IMR-90 (cell line): ENCODE results near the gene NKAIN2. TPM values are rescaled to one million over a fixed set of nuclear protein-coding genes. Genes with fewer than 3 reads are reported as not detected.

Experiments used
- ATAC-seq: fragments of 200-7000 bp; cut with Tn5 transposase; 2 replicates; pipeline ENCODE4 v1.9.1; 2020; ENCODE audit warnings: low read depth, mild to moderate bottlenecking, moderate library complexity
- BruUV-seq: library from RNA; stranded (reverse); fragments of 400-500 nt; replicated peaks from 2 replicates; lab custom pipeline; 2021; lab: Mats Ljungman, UMichigan
- CTCF ChIA-PET: fragments of 300-600 bp; formaldehyde crosslinking; extraction: SDS; loops from one replicate; lab custom pipeline; 2021; ENCODE audit warnings: antibody characterized with exemption; lab: Yijun Ruan, JAX
- POLR2A ChIA-PET: fragments of 300-600 bp; sonication (Branson Sonifier 250); formaldehyde crosslinking; loops from one replicate; lab custom pipeline; 2022; ENCODE audit warnings: antibody characterized with exemption; ENCODE audit not compliant: unreplicated experiment; lab: Charles Lee
- DNase-seq: peaks from one replicate; pipeline ENCODE4 v3.0.0; 2013
- H2AFZ ChIP-seq: replicated peaks from 2 replicates; pipeline ENCODE3; 2013; ENCODE audit warnings: low read length, mild to moderate bottlenecking; ENCODE audit not compliant: poor library complexity
- H2AK5ac ChIP-seq: 2 replicates; pipeline ENCODE4 v1.6.1; 2013; ENCODE audit warnings: low read depth, low read length, inconsistent platforms
- H2AK9ac ChIP-seq: replicated peaks from 2 replicates; pipeline ENCODE3; 2013; ENCODE audit warnings: mild to moderate bottlenecking, low read depth, low read length, moderate library complexity; ENCODE audit not compliant: poor library complexity
- H2BK120ac ChIP-seq: 2 replicates; pipeline ENCODE4 v1.6.1; 2013; ENCODE audit warnings: low read depth, low read length, inconsistent platforms
- H2BK15ac ChIP-seq: 3 replicates; pipeline ENCODE4 v1.6.1; 2013; ENCODE audit warnings: low read depth, low read length, inconsistent platforms
- H2BK20ac ChIP-seq: 2 replicates; pipeline ENCODE4 v1.6.1; 2013; ENCODE audit warnings: low read depth, mild to moderate bottlenecking, inconsistent platforms, low read length, moderate library complexity
- H2BK5ac ChIP-seq: 2 replicates; pipeline ENCODE4 v1.6.1; 2013; ENCODE audit warnings: mild to moderate bottlenecking, low read depth, low read length, inconsistent platforms; ENCODE audit not compliant: poor library complexity, severe bottlenecking
- H3K14ac ChIP-seq: replicated peaks from 2 replicates; pipeline ENCODE4 v1.6.1; 2013; ENCODE audit warnings: low read depth, low read length, inconsistent platforms
- H3K18ac ChIP-seq: 2 replicates; pipeline ENCODE4 v1.6.1; 2013; ENCODE audit warnings: low read depth, low read length, control low read depth
- H3K23ac ChIP-seq: 2 replicates; pipeline ENCODE4 v1.6.1; 2013; ENCODE audit warnings: low read depth, low read length, inconsistent platforms
- H3K27ac ChIP-seq: 2 replicates; pipeline ENCODE4 v1.5.1; 2013; ENCODE audit warnings: mild to moderate bottlenecking, control low read depth, low read length; ENCODE audit not compliant: insufficient read depth
- H3K27me3 ChIP-seq: 2 replicates; pipeline ENCODE4 v1.6.1; 2013; ENCODE audit warnings: low read length; ENCODE audit not compliant: control insufficient read depth, insufficient read depth
- H3K36me3 ChIP-seq: 2 replicates; pipeline ENCODE4 v1.6.1; 2013; ENCODE audit warnings: low read length, mixed read lengths; ENCODE audit not compliant: control insufficient read depth, insufficient read depth
- H3K4ac ChIP-seq: 2 replicates; pipeline ENCODE4 v1.6.1; 2013; ENCODE audit warnings: low read depth, low read length, inconsistent platforms
- H3K4me1 ChIP-seq: 2 replicates; pipeline ENCODE4 v1.6.1; 2013; ENCODE audit warnings: low read length, mixed read lengths; ENCODE audit not compliant: control insufficient read depth, insufficient read depth
- H3K4me2 ChIP-seq: 2 replicates; pipeline ENCODE4 v1.6.1; 2013; ENCODE audit warnings: low read depth, mild to moderate bottlenecking, control low read depth, low read length, moderate library complexity
- H3K4me3 ChIP-seq: 2 replicates; pipeline ENCODE4 v1.5.1; 2013; ENCODE audit warnings: low read depth, mild to moderate bottlenecking, control low read depth, low read length, moderate library complexity; ENCODE audit not compliant: insufficient read depth
- H3K56ac ChIP-seq: 2 replicates; pipeline ENCODE4 v1.6.1; 2013; ENCODE audit warnings: low read length, inconsistent platforms; ENCODE audit not compliant: insufficient read depth; ENCODE audit errors: extremely low read depth
- H3K79me1 ChIP-seq, 2 experiments: 2 replicates each; pipeline ENCODE4 v1.6.1; 2013; ENCODE audit warnings: low read length in 2 of 2, inconsistent platforms in 1 of 2, low read depth in 1 of 2
- H3K9ac ChIP-seq: 2 replicates; pipeline ENCODE4 v1.6.1; 2013; ENCODE audit warnings: low read depth, low read length, control low read depth
- H3K9me1 ChIP-seq: 2 replicates; pipeline ENCODE4 v1.6.1; 2013; ENCODE audit warnings: low read length, inconsistent platforms; ENCODE audit not compliant: insufficient read depth
- H3K9me3 ChIP-seq: 2 replicates; pipeline ENCODE4 v1.6.1; 2013; ENCODE audit warnings: low read length; ENCODE audit not compliant: control insufficient read depth, insufficient read depth
- H4K20me1 ChIP-seq: 2 replicates; pipeline ENCODE4 v1.6.1; 2013; ENCODE audit warnings: low read length, inconsistent platforms; ENCODE audit not compliant: insufficient read depth
- H4K5ac ChIP-seq: 2 replicates; pipeline ENCODE4 v1.6.1; 2013; ENCODE audit warnings: mild to moderate bottlenecking, low read depth, low read length, control low read depth
- H4K8ac ChIP-seq, 2 experiments: 2 replicates each; pipeline ENCODE4 v1.6.1; 2013; ENCODE audit warnings: low read depth in 2 of 2, low read length in 2 of 2, control low read depth in 1 of 2, inconsistent platforms in 1 of 2
- H4K91ac ChIP-seq: 2 replicates; pipeline ENCODE4 v1.6.1; 2013; ENCODE audit warnings: low read depth, low read length, inconsistent platforms; ENCODE audit not compliant: insufficient read depth
- MXI1 ChIP-seq: IDR thresholded peaks from 2 replicates; pipeline ENCODE4 v1.6.1; 2012; ENCODE audit warnings: low read depth, mild to moderate bottlenecking, low read length, moderate library complexity, borderline replicate concordance
- WGBS, 2 experiments: methylation state at CpG; one replicate each; pipeline versions ENCODE4 v1.1.5 to v1.1.7; 2013; ENCODE audit warnings: missing lambda C conversion rate in 2 of 2; ENCODE audit not compliant: insufficient read length in 1 of 2; ENCODE audit errors: extremely low coverage in 2 of 2; 5-methylcytosine and 5-hydroxymethylcytosine counted together
- dilution Hi-C: fragments of 300-500 bp; cut with HindIII; formaldehyde crosslinking; loops from one replicate; pipeline ENCODE4 v1.14.3; 2018; ENCODE audit warnings: low sequenced_read_pairs; ENCODE audit not compliant: unreplicated experiment
- in situ Hi-C: fragments of 300-500 bp; cut with MboI; formaldehyde crosslinking; loops from 3 replicates; pipeline ENCODE4 v1.14.3; 2019; ENCODE audit warnings: low sequenced_read_pairs, inconsistent platforms, mixed read lengths
- intact Hi-C: fragments of 100-400 bp; cut with micrococcal nuclease; formaldehyde crosslinking; loops from 2 replicates; pipeline ENCODE4 v1.10.0; 2022
- polyA plus RNA-seq, 3 experiments: library from polyadenylated mRNA; depleted of rRNA; stranded (reverse); fragments of >200 nt; gene quantifications; 2 replicates each; pipeline ENCODE4 v1.2.3, GENCODE V29; 2012; ENCODE audit warnings: low replicate concordance in 1 of 3
- total RNA-seq: library from RNA; depleted of rRNA; stranded (reverse); fragments of >200 nt; gene quantifications from 2 replicates; pipeline ENCODE4 v1.2.3, GENCODE V29; 2012
- TF ChIP-seq, protein P1 (sequence below): fragments of 150-350 bp; IDR thresholded peaks from 2 replicates; pipeline ENCODE4 v1.6.1; 2016; ENCODE audit warnings: low read depth, mild to moderate bottlenecking, low read length, moderate library complexity, borderline replicate concordance

NKAIN2 gene
- total and polyA plus RNA-seq, 2 of the 4 experiments (the other 2 are of a cell fraction) = not detected

DNA sequence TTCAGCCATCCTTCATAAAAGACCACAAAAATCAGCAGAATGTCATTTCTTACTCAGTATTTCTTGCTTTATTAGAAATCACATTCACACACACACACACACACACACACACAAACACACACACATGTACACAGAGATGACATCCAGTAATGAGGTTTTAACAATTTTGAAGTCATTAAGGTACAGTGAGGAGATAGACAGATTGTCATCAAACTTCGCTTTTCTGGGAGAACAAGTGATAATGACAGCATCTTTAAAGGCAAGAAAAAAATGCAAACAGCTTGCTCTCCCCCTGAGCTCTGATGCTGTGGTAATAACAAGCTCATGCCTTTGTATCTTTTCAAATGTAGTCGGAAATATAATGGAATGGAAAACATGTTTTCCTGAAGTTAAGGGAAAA lies 974.2 kb downstream of the NKAIN2 start:
- Histone ChIP-seq H3K23ac (no peak overlapping the region), H2BK120ac (no peak overlapping the region), H3K18ac (no peak overlapping the region), H3K36me3 (no peaks in the 10 kb centered on the region), H2BK20ac (no peak overlapping the region), H3K4me3 (no peak overlapping the region), H4K91ac (no peak overlapping the region), H3K27me3 (no peaks in the 10 kb centered on the region), H3K9me3 (no peaks in the 10 kb centered on the region), H3K14ac (no peak overlapping the region), H3K4ac (no peak overlapping the region), H4K5ac (no peak overlapping the region), H2BK5ac (no peak overlapping the region), H2AK5ac (no peak overlapping the region), H2BK15ac (no peak overlapping the region), H3K4me1 (no peaks in the 10 kb centered on the region), H3K9ac (no peak overlapping the region), H3K4me2 (no peak overlapping the region), H3K56ac (no peak overlapping the region), H4K8ac (no peak overlapping the region), H2AK9ac (no peak overlapping the region), H3K9me1 (no peaks in the 10 kb centered on the region), H3K27ac (no peak overlapping the region), H3K79me1 (no peaks in the 10 kb centered on the region), H2AFZ (no peak overlapping the region), H4K20me1 (no peaks in the 10 kb centered on the region)
- WGBS, 2 experiments = no CpG with 5 or more reads among the region's 2 CpGs
- dilution Hi-C loops = no loop called here
- no peak for TF ChIP-seq MXI1
- TF ChIP-seq, protein P1, sequence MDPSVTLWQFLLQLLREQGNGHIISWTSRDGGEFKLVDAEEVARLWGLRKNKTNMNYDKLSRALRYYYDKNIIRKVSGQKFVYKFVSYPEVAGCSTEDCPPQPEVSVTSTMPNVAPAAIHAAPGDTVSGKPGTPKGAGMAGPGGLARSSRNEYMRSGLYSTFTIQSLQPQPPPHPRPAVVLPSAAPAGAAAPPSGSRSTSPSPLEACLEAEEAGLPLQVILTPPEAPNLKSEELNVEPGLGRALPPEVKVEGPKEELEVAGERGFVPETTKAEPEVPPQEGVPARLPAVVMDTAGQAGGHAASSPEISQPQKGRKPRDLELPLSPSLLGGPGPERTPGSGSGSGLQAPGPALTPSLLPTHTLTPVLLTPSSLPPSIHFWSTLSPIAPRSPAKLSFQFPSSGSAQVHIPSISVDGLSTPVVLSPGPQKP = no peak
- ChIA-PET POLR2A (no interaction called here), CTCF (no interaction called here)
- DNase-seq (no peak), ATAC-seq (no peak)
- BruUV-seq = no TSS peak
- intact Hi-C loops = no loop called here
- in situ Hi-C loops = no loop called here
